B cell (primary cell): Measurements from ENCODE around the gene MFSD12. TPM values are rescaled to one million over a fixed set of nuclear protein-coding genes. Genes with fewer than 3 reads are reported as not detected.

Experiments
- ATAC-seq: fragments of 200-7000 bp; cut with Tn5 transposase; one replicate; pipeline ENCODE4 v1.10.0; 2021; ENCODE audit warnings: low read depth, mild to moderate bottlenecking, moderate number of reproducible peaks, moderate library complexity
- CTCF ChIA-PET: fragments of 350-600 bp; sonication (Branson Sonifier 250); formaldehyde crosslinking; loops from one replicate; lab custom pipeline; 2021; ENCODE audit warnings: antibody characterized with exemption, inconsistent platforms; lab: Charles Lee
- POLR2A ChIA-PET: fragments of 350-600 bp; sonication (Branson Sonifier 250); formaldehyde crosslinking; loops from one replicate; lab custom pipeline; 2021; ENCODE audit warnings: antibody characterized with exemption; lab: Charles Lee
- DNase-seq: peaks from one replicate; pipeline ENCODE4 v3.0.0; 2013
- H2AFZ ChIP-seq: 2 replicates; pipeline ENCODE4 v1.6.1; 2012; ENCODE audit warnings: mild to moderate bottlenecking, low read depth, low read length; ENCODE audit not compliant: insufficient read depth, poor library complexity, severe bottlenecking
- H3K27ac ChIP-seq, 2 donors: 1 replicate in 1 of 2; 2 replicates in 1 of 2; pipeline ENCODE4 v1.5.1; 2012 to 2013; ENCODE audit warnings: low read length in 2 of 2, mild to moderate bottlenecking in 2 of 2, moderate library complexity in 1 of 2
- H3K27me3 ChIP-seq, 4 experiments: fragments of 200-600 bp in 1 of 4; sonication (generic) in 1 of 4; replicated peaks in 1 of 4; 1 replicate in 2 of 4; 2 replicates in 2 of 4; pipeline versions ENCODE4 v1.6.1 to v1.7.0; 2013 to 2016; ENCODE audit warnings: low read length in 3 of 4, mild to moderate bottlenecking in 2 of 4, mixed read lengths in 1 of 4, moderate library complexity in 1 of 4; ENCODE audit not compliant: insufficient read depth in 4 of 4, control insufficient read depth in 3 of 4; ENCODE audit errors: control extremely low read depth in 1 of 4
- H3K36me3 ChIP-seq, 2 experiments: replicated peaks in 1 of 2; 1 replicate in 1 of 2; 2 replicates in 1 of 2; pipeline versions ENCODE4 v1.6.1 to v1.7.1; 2013; ENCODE audit warnings: low read length in 1 of 2; ENCODE audit not compliant: insufficient read depth in 2 of 2, control insufficient read depth in 1 of 2; ENCODE audit errors: control extremely low read depth in 1 of 2, extremely low read depth in 1 of 2
- H3K4me1 ChIP-seq, 2 donors: fragments of 200-600 bp in 1 of 2; sonication (generic) in 1 of 2; 1 replicate in 1 of 2; 2 replicates in 1 of 2; pipeline versions ENCODE4 v1.5.1 to v1.6.1; 2013 to 2017; ENCODE audit warnings: low read length in 2 of 2; ENCODE audit not compliant: control insufficient read depth in 2 of 2, insufficient read depth in 2 of 2
- H3K4me2 ChIP-seq: replicated peaks from 2 replicates; pipeline ENCODE3; 2012; ENCODE audit warnings: mild to moderate bottlenecking, low read depth, low read length; ENCODE audit not compliant: poor library complexity, severe bottlenecking
- H3K4me3 ChIP-seq, 5 experiments: fragments of 200-600 bp in 1 of 5; sonication (generic) in 1 of 5; 1 replicate in 3 of 5; 2 replicates in 2 of 5; pipeline versions ENCODE4 v1.5.1 to v1.7.0; 2011 to 2016; ENCODE audit warnings: low read length in 4 of 5, mild to moderate bottlenecking in 4 of 5, low read depth in 2 of 5, control low read depth in 1 of 5, moderate library complexity in 1 of 5; ENCODE audit not compliant: insufficient read depth in 1 of 5; ENCODE audit errors: control extremely low read depth in 1 of 5, extremely low read depth in 1 of 5
- H3K79me2 ChIP-seq: fragments of 200-600 bp; sonication (generic); one replicate; pipeline ENCODE4 v1.6.0; 2016; ENCODE audit warnings: low read length; ENCODE audit not compliant: control insufficient read depth, insufficient read depth
- H3K9ac ChIP-seq: fragments of 200-600 bp; sonication (generic); 2 replicates; pipeline ENCODE4 v1.6.1; 2017; ENCODE audit warnings: mild to moderate bottlenecking, low read length, moderate library complexity
- H3K9me3 ChIP-seq, 3 donors: one replicate each; pipeline versions ENCODE4 v1.6.1 to v1.7.1; 2013; ENCODE audit warnings: low read length in 2 of 3; ENCODE audit not compliant: control insufficient read depth in 2 of 3, insufficient read depth in 1 of 3; ENCODE audit errors: control extremely low read depth in 1 of 3
- H4K20me1 ChIP-seq: 2 replicates; pipeline ENCODE4 v1.6.0; 2012; ENCODE audit warnings: mild to moderate bottlenecking, low read length; ENCODE audit not compliant: insufficient read depth, control insufficient read depth, poor library complexity, severe bottlenecking
- H3K27ac Mint-ChIP-seq: one replicate; pipeline ENCODE4 v1.8.0; 2021; ENCODE audit warnings: mixed read lengths
- H3K27me3 Mint-ChIP-seq: one replicate; pipeline ENCODE4 v1.8.0; 2021; ENCODE audit warnings: mixed read lengths
- H3K4me1 Mint-ChIP-seq: one replicate; pipeline ENCODE4 v1.8.0; 2021; ENCODE audit warnings: mixed read lengths
- H3K4me3 Mint-ChIP-seq: one replicate; pipeline ENCODE4 v1.8.0; 2021; ENCODE audit warnings: mixed read lengths
- H3K9me3 Mint-ChIP-seq: one replicate; pipeline ENCODE4 v1.8.0; 2022; ENCODE audit warnings: mixed read lengths; ENCODE audit not compliant: insufficient read depth
- EZH2 ChIP-seq: IDR thresholded peaks from 2 replicates; pipeline ENCODE4 v1.6.1; 2012; ENCODE audit warnings: borderline replicate concordance, low read depth, mild to moderate bottlenecking, moderate library complexity, low read length; ENCODE audit not compliant: insufficient read depth, poor library complexity, severe bottlenecking
- WGBS: methylation state at CpG from one replicate; pipeline ENCODE4 v1.1.5; 2013; ENCODE audit warnings: missing lambda C conversion rate; ENCODE audit not compliant: insufficient coverage; 5-methylcytosine and 5-hydroxymethylcytosine counted together
- intact Hi-C: fragments of 100-400 bp; cut with micrococcal nuclease; formaldehyde crosslinking; loops from one replicate; pipeline ENCODE4 v1.10.0; 2022
- polyA plus RNA-seq: library from polyadenylated mRNA; depleted of rRNA; stranded (reverse); fragments of >200 nt; gene quantifications from 2 replicates; pipeline ENCODE4 v1.2.3, GENCODE V29; 2012
- total RNA-seq, 2 donors: library from RNA; stranded (reverse); fragments of 120-200 nt in 1 of 2; gene quantifications; 1 replicate in 1 of 2; 2 replicates in 1 of 2; pipeline versions ENCODE4 v1.2.3 to v1.2.4, GENCODE V29; 2013 to 2022
- TF ChIP-seq, protein P1 (sequence below): fragments of 200-600 bp; IDR thresholded peaks from one replicate; pipeline ENCODE4 v1.8.0; 2022; ENCODE audit warnings: antibody characterized with exemption, mild to moderate bottlenecking

MFSD12 gene
- total and polyA plus RNA-seq, 2 donors (not counting 1 experiment from before 2014, with no cell fraction given): 100 to 154 TPM

DNA sequence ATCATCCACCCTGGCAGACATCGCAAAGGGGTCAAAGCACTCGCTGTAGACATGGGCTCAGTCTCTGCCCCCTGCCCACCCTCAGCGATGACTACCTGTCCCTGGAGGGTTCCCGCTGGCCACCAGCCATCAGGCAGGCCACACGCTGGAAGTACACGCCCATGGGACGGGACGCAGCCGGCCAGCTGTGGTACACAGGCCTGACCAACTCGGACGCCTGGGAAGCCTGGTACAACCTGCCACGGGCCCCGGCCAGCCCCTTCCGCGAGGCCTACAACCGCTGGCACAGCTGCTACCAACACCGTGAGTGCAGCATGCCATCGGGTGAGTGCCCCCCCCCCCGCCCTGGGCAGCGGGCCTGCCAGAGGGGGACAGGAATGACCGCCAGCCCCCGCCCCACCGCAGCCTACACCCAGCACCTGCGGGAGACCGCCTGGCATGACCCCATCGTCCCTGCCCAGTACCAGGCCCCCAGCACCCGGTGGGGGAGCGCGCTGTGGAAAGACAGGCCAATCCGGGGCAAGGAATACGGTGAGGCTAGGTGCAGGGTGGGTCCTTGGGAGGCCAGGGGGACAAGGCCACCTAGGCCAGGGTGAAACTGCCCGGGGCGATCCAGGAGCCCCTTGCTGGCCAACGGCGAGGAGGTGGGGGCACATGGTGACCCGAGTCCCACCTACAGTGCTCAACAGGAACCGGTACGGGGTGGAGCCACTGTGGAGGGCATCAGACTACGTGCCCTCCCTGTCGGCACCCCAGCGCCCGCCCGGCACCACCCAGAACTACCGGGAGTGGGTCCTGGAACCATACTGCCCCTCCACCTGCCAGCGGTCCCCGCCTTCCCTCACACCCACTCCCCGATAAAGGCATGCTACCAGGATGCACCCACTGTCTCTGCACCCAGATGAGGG is 14.0 kb downstream of the MFSD12 start:
- no peak overlapping the region for H3K27ac Mint-ChIP-seq
- Histone ChIP-seq H3K4me2 (no peak overlapping the region), H3K4me3 (no peak overlapping the region), H3K27ac (no peak overlapping the region), H4K20me1 (peaks cover 44% of the 10 kb centered on the region), H3K27me3 (no peaks in the 10 kb centered on the region), H3K4me1 (no peaks in the 10 kb centered on the region), H2AFZ (no peak overlapping the region), H3K79me2 (peaks cover 7% of the 10 kb centered on the region), H3K36me3 (peaks cover 0 to 32% of the 10 kb centered on the region in 2 experiments), H3K9ac (no peak overlapping the region), H3K9me3 (peaks cover 0 to 8% (median 0%) of the 10 kb centered on the region in 3 donors)
- ChIA-PET CTCF (interaction anchor here (1.4 to 1.9 kb wide), 2 partner anchors 33 to 80 kb away, joined by 3 to 7 read pairs; no protein-coding TSS in a partner anchor), POLR2A (interaction anchor here (0.5 kb wide), 1 partner anchor 86 kb away, joined by 5 read pairs; no protein-coding TSS in a partner anchor)
- DNase-seq (no peak), ATAC-seq (no peak)
- H3K4me3 Mint-ChIP-seq: no peak overlapping the region
- TF ChIP-seq, protein P1, sequence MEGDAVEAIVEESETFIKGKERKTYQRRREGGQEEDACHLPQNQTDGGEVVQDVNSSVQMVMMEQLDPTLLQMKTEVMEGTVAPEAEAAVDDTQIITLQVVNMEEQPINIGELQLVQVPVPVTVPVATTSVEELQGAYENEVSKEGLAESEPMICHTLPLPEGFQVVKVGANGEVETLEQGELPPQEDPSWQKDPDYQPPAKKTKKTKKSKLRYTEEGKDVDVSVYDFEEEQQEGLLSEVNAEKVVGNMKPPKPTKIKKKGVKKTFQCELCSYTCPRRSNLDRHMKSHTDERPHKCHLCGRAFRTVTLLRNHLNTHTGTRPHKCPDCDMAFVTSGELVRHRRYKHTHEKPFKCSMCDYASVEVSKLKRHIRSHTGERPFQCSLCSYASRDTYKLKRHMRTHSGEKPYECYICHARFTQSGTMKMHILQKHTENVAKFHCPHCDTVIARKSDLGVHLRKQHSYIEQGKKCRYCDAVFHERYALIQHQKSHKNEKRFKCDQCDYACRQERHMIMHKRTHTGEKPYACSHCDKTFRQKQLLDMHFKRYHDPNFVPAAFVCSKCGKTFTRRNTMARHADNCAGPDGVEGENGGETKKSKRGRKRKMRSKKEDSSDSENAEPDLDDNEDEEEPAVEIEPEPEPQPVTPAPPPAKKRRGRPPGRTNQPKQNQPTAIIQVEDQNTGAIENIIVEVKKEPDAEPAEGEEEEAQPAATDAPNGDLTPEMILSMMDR: no peak
- no peak for TF ChIP-seq EZH2
- intact Hi-C loops: no loop called here
- WGBS: 97% methylated on average over 45 of the region's 47 CpGs
- no peaks in the 10 kb centered on the region for H3K9me3 Mint-ChIP-seq
- peaks cover 8% of the 10 kb centered on the region for H3K4me1 Mint-ChIP-seq
- no peaks in the 10 kb centered on the region for H3K27me3 Mint-ChIP-seq

DNA sequence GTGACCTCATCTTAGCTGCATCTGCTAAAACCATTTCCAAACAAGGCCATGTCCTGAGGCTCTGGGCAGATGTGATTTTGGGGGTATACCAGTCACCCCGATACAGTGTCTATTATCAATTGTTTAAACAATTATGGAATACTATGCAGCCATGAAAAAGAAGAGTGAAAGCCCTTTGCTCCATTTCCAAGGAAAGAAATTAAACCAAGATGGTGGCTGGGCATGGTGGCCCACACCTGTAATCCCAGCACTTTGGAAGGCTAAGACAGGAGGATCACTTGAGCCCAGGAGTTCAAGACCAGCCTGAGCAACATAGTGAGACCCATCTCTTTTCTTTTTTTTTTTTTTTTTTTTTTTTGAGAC is 17.6 kb downstream of the MFSD12 start:
- Histone ChIP-seq H3K4me1 (no peaks in the 10 kb centered on the region), H4K20me1 (peaks cover 25% of the 10 kb centered on the region), H2AFZ (no peak overlapping the region), H3K4me3 (no peak overlapping the region), H3K36me3 (peaks cover 0 to 16% of the 10 kb centered on the region in 2 experiments), H3K9ac (no peak overlapping the region), H3K27ac (no peak overlapping the region), H3K79me2 (peaks cover under 1% of the 10 kb centered on the region), H3K4me2 (no peak overlapping the region), H3K9me3 (peaks cover 0 to 8% (median 0%) of the 10 kb centered on the region in 3 donors), H3K27me3 (no peaks in the 10 kb centered on the region)
- WGBS: no CpG with 5 or more reads among the region's 1 CpG
- H3K9me3 Mint-ChIP-seq: no peaks in the 10 kb centered on the region
- no peak overlapping the region for H3K4me3 Mint-ChIP-seq
- DNase-seq (no peak), ATAC-seq (no peak)
- no peaks in the 10 kb centered on the region for H3K4me1 Mint-ChIP-seq
- TF ChIP-seq, protein P1: no peak
- no peak for TF ChIP-seq EZH2
- H3K27me3 Mint-ChIP-seq: no peaks in the 10 kb centered on the region
- CTCF ChIA-PET: interaction anchor here (1.5 kb wide), 1 partner anchor 13 kb away, joined by 4 read pairs; no protein-coding TSS in a partner anchor
- POLR2A ChIA-PET: no interaction called here
- H3K27ac Mint-ChIP-seq: no peak overlapping the region
- intact Hi-C loops: no loop called here
